GM12878 (cell line): ENCODE data around the gene CSMD2. TPM values are rescaled to one million over a fixed set of nuclear protein-coding genes. Genes with fewer than 3 reads are reported as not detected.

Experiments
- ATAC-seq: fragments of 200-7000 bp; cut with Tn5 transposase; 3 replicates; pipeline ENCODE4 v1.9.1; 2020; ENCODE audit warnings: mild to moderate bottlenecking, moderate library complexity
- BruUV-seq: library from RNA; stranded (reverse); fragments of 400-500 nt; replicated peaks from 2 replicates; lab custom pipeline; 2021; lab: Mats Ljungman, UMichigan
- CTCF ChIA-PET: fragments of 300-600 bp; sonication (Branson Sonifier 250); formaldehyde crosslinking; extraction: SDS; loops from one replicate; lab custom pipeline; 2021; ENCODE audit warnings: inconsistent platforms; lab: Yijun Ruan, JAX
- POLR2A ChIA-PET: fragments of 350-600 bp; formaldehyde crosslinking; extraction: SDS; loops from one replicate; lab custom pipeline; 2021; ENCODE audit warnings: inconsistent platforms; lab: Charles Lee
- RAD21 ChIA-PET: fragments of 300-600 bp; sonication (Branson Sonifier 250); formaldehyde crosslinking; loops from one replicate; lab custom pipeline; 2023; ENCODE audit warnings: antibody characterized with exemption; ENCODE audit not compliant: unreplicated experiment; lab: Charles Lee
- SMC1A ChIA-PET: fragments of 300-600 bp; sonication (Branson Sonifier 250); formaldehyde crosslinking; loops from one replicate; lab custom pipeline; 2023; ENCODE audit not compliant: unreplicated experiment, uncharacterized antibody; lab: Charles Lee
- DNase-seq: peaks from one replicate; pipeline ENCODE4 v3.0.0-alpha.2; 2011; ENCODE audit warnings: low read depth, low spot score
- FAIRE-seq: peaks from 3 replicates; lab custom pipeline; 2011; peaks lifted over from hg19 to GRCh38; lab: Jason Lieb, UNC
- H2AFZ ChIP-seq: 2 replicates; pipeline ENCODE4 v1.6.0; 2011; ENCODE audit warnings: low read depth, low read length, control low read depth; ENCODE audit not compliant: control insufficient read depth
- H3K27ac ChIP-seq: 2 replicates; pipeline ENCODE4 v1.5.1; 2011; ENCODE audit warnings: control low read depth; ENCODE audit not compliant: control insufficient read depth, insufficient read depth
- H3K27me3 ChIP-seq, 2 experiments: replicated peaks in 1 of 2; 2 replicates each; pipeline versions ENCODE4 v1.6.0 to v1.6.1; 2011; ENCODE audit warnings: low read length in 1 of 2; ENCODE audit not compliant: control insufficient read depth in 2 of 2, insufficient read depth in 2 of 2
- H3K36me3 ChIP-seq, 2 experiments: 2 replicates each; pipeline ENCODE4 v1.5.1; 2011; ENCODE audit warnings: low read length in 1 of 2; ENCODE audit not compliant: control insufficient read depth in 2 of 2, insufficient read depth in 2 of 2
- H3K4me1 ChIP-seq: 2 replicates; pipeline ENCODE4 v1.6.1; 2011; ENCODE audit warnings: mild to moderate bottlenecking, low read length, moderate library complexity, mixed read lengths; ENCODE audit not compliant: control insufficient read depth, insufficient read depth
- H3K4me2 ChIP-seq: 2 replicates; pipeline ENCODE4 v1.6.0; 2011; ENCODE audit warnings: control low read depth; ENCODE audit not compliant: control insufficient read depth, insufficient read depth
- H3K4me3 ChIP-seq: fragments of 200-600 bp; sonication (generic); 2 replicates; pipeline ENCODE4 v1.5.1; 2016
- H3K79me2 ChIP-seq: 2 replicates; pipeline ENCODE4 v1.6.0; 2011; ENCODE audit warnings: low read length; ENCODE audit not compliant: control insufficient read depth, insufficient read depth
- H3K9ac ChIP-seq: 2 replicates; pipeline ENCODE4 v1.8.0; 2011; ENCODE audit warnings: low read length, control low read depth, mixed read lengths; ENCODE audit not compliant: control insufficient read depth, insufficient read depth
- H3K9me3 ChIP-seq: replicated peaks from 3 replicates; pipeline ENCODE4 v1.5.1; 2011; ENCODE audit warnings: mild to moderate bottlenecking, low read length; ENCODE audit not compliant: control insufficient read depth, insufficient read depth
- H4K20me1 ChIP-seq: 2 replicates; pipeline ENCODE4 v1.6.0; 2011; ENCODE audit not compliant: control insufficient read depth, insufficient read depth
- ASH2L ChIP-seq: fragments of 300-600, 200-600 bp; sonication (generic); IDR thresholded peaks from 2 replicates; pipeline ENCODE4 v1.6.1; 2017; ENCODE audit warnings: low read depth, mild to moderate bottlenecking, borderline replicate concordance
- MLLT1 ChIP-seq: fragments of 450-650 bp; IDR thresholded peaks from 2 replicates; pipeline ENCODE4 v1.6.1; 2016; ENCODE audit warnings: mild to moderate bottlenecking
- POLR2A ChIP-seq: IDR thresholded peaks from 2 replicates; pipeline ENCODE4 v1.6.1; 2011; ENCODE audit warnings: low read depth, mild to moderate bottlenecking, low read length
- SMC3 ChIP-seq: IDR thresholded peaks from 2 replicates; pipeline ENCODE4 v1.6.1; 2011; ENCODE audit warnings: low read length, improper control_type of control experiment, borderline replicate concordance
- ZBTB33 ChIP-seq: fragments of 450-650 bp; IDR thresholded peaks from 2 replicates; pipeline ENCODE4 v1.6.1; 2017; ENCODE audit warnings: mild to moderate bottlenecking
- ZZZ3 ChIP-seq: IDR thresholded peaks from 2 replicates; pipeline ENCODE4 v1.6.1; 2011; ENCODE audit warnings: low read depth; ENCODE audit not compliant: control insufficient read depth, insufficient read length
- WGBS: methylation state at CpG from one replicate; pipeline ENCODE4 v1.1.6; 2016; ENCODE audit warnings: low lambda C conversion rate; ENCODE audit not compliant: insufficient replicate concordance, insufficient coverage; ENCODE audit errors: missing lambda C conversion rate; 5-methylcytosine and 5-hydroxymethylcytosine counted together
- in situ Hi-C: fragments of 300-500 bp; cut with MboI; formaldehyde crosslinking; loops from 9 replicates; pipeline ENCODE4 v1.14.3; 2018; ENCODE audit warnings: mixed read lengths
- intact Hi-C: fragments of 100-400 bp; cut with micrococcal nuclease; formaldehyde crosslinking; loops from one replicate; pipeline ENCODE4 v1.14.2; 2022; ENCODE audit not compliant: unreplicated experiment
- polyA plus RNA-seq, 11 experiments: library from polyadenylated mRNA; depleted of rRNA in 4 of 11; unstranded in 6 of 11; stranded (reverse) in 5 of 11; fragments of >200 nt; fragmentation: Nextera tagmentation in 4 of 11; fragmentation: Illumina TruSeq in 1 of 11; extraction: Ambion mirVana in 4 of 11; extraction: Trizol in 1 of 11; gene quantifications; 1 replicate in 1 of 11; 2 replicates in 10 of 11; pipeline versions ENCODE4 v1.2.1 to v1.2.3, GENCODE V29; 2011 to 2016; ENCODE audit warnings: inconsistent platforms in 2 of 11, missing spikeins in 2 of 11, low read depth in 1 of 11
- total RNA-seq, 4 experiments: library from RNA; depleted of rRNA in 3 of 4; stranded (reverse); fragments of >200 nt in 3 of 4; fragmentation: Illumina TruSeq in 1 of 4; extraction: Trizol in 1 of 4; gene quantifications; 2 replicates each; pipeline versions ENCODE4 v1.2.1 to v1.2.3, GENCODE V29; 2013 to 2021
- TF ChIP-seq, protein P1 (sequence below): IDR thresholded peaks from 2 replicates; pipeline ENCODE4 v1.6.1; 2012; ENCODE audit warnings: improper control_type of control experiment, low read depth, low read length; ENCODE audit not compliant: insufficient replicate concordance

Gene CSMD2
- total and polyA plus RNA-seq, 10 of the 15 experiments (the other 5 are each of a cell fraction or from before 2014, with no cell fraction given) = under 0.01 TPM; not detected in 9

DNA sequence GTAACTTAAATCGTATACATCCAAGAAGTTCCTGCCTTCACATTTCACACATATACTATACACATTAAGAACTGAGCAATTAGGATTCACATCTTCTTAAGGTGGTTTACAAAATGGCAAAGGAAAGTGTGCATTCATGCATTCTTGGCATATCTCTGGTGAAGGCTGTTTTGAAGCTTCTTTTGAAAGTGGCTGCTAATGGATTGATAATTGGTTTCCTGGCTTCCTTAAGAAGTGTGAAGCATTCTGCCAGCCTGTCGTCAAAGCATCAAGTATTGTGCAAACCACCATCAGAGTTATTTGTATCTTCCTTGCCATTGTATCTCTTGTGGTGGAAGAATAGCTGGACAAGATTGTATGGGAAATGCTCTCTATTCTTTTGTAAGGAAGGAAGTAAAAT, 396.2 kb downstream of the CSMD2 start:
- ChIA-PET SMC1A (no interaction called here), CTCF (no interaction called here), POLR2A (interaction anchor here (0.5 kb wide), 1 partner anchor 309 kb away, joined by 3 read pairs; no protein-coding TSS in a partner anchor), RAD21 (no interaction called here)
- no peaks in the 10 kb centered on the region for H3K36me3 ChIP-seq
- no TSS peak for BruUV-seq
- no peaks in the 10 kb centered on the region for H3K4me1 ChIP-seq
- no peaks in the 10 kb centered on the region for H3K27me3 ChIP-seq
- DNase-seq (no peak), ATAC-seq (no peak), FAIRE-seq (no peak)
- H3K27ac ChIP-seq = no peak overlapping the region
- WGBS = 0% methylated on average over 2 of the region's 2 CpGs
- in situ Hi-C loops (no loop called here), intact Hi-C loops (no loop called here)
- TF ChIP-seq, protein P1, sequence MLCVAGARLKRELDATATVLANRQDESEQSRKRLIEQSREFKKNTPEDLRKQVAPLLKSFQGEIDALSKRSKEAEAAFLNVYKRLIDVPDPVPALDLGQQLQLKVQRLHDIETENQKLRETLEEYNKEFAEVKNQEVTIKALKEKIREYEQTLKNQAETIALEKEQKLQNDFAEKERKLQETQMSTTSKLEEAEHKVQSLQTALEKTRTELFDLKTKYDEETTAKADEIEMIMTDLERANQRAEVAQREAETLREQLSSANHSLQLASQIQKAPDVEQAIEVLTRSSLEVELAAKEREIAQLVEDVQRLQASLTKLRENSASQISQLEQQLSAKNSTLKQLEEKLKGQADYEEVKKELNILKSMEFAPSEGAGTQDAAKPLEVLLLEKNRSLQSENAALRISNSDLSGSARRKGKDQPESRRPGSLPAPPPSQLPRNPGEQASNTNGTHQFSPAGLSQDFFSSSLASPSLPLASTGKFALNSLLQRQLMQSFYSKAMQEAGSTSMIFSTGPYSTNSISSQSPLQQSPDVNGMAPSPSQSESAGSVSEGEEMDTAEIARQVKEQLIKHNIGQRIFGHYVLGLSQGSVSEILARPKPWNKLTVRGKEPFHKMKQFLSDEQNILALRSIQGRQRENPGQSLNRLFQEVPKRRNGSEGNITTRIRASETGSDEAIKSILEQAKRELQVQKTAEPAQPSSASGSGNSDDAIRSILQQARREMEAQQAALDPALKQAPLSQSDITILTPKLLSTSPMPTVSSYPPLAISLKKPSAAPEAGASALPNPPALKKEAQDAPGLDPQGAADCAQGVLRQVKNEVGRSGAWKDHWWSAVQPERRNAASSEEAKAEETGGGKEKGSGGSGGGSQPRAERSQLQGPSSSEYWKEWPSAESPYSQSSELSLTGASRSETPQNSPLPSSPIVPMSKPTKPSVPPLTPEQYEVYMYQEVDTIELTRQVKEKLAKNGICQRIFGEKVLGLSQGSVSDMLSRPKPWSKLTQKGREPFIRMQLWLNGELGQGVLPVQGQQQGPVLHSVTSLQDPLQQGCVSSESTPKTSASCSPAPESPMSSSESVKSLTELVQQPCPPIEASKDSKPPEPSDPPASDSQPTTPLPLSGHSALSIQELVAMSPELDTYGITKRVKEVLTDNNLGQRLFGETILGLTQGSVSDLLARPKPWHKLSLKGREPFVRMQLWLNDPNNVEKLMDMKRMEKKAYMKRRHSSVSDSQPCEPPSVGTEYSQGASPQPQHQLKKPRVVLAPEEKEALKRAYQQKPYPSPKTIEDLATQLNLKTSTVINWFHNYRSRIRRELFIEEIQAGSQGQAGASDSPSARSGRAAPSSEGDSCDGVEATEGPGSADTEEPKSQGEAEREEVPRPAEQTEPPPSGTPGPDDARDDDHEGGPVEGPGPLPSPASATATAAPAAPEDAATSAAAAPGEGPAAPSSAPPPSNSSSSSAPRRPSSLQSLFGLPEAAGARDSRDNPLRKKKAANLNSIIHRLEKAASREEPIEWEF = no peak
- TF ChIP-seq ZZZ3 (no peak), ASH2L (no peak), MLLT1 (no peak), POLR2A (no peak), ZBTB33 (no peak), SMC3 (no peak)
- H3K4me2 ChIP-seq = no peak overlapping the region
- H3K4me3 ChIP-seq = no peak overlapping the region
- no peaks in the 10 kb centered on the region for H4K20me1 ChIP-seq
- H3K9me3 ChIP-seq = no peaks in the 10 kb centered on the region
- no peak overlapping the region for H2AFZ ChIP-seq
- H3K79me2 ChIP-seq = no peaks in the 10 kb centered on the region
- H3K9ac ChIP-seq = no peak overlapping the region
